Trophoblast cell (in vitro differentiated cells and primary cell): ENCODE data around the gene SMG6.

ENCODE experiments used
- DNase-seq, 2 donors: peaks; one replicate each; pipeline ENCODE4 v3.0.0-alpha.2; 2016
- H2AFZ ChIP-seq: 2 replicates; pipeline ENCODE4 v1.6.1; 2013; ENCODE audit warnings: low read length, moderate library complexity, mild to moderate bottlenecking; ENCODE audit not compliant: insufficient read depth, poor library complexity
- H2AK5ac ChIP-seq: 2 replicates; pipeline ENCODE4 v1.6.1; 2013; ENCODE audit warnings: mild to moderate bottlenecking, low read length
- H2BK120ac ChIP-seq: 2 replicates; pipeline ENCODE4 v1.6.1; 2013; ENCODE audit warnings: low read length, mild to moderate bottlenecking, moderate library complexity; ENCODE audit not compliant: insufficient read depth, poor library complexity
- H2BK12ac ChIP-seq: 2 replicates; pipeline ENCODE4 v1.6.1; 2013; ENCODE audit warnings: mild to moderate bottlenecking, low read length, moderate library complexity
- H2BK5ac ChIP-seq: 2 replicates; pipeline ENCODE4 v1.6.1; 2013; ENCODE audit warnings: low read length, low read depth, moderate library complexity, mild to moderate bottlenecking; ENCODE audit not compliant: poor library complexity
- H3K14ac ChIP-seq: 2 replicates; pipeline ENCODE4 v1.6.1; 2013; ENCODE audit warnings: mild to moderate bottlenecking, low read length
- H3K18ac ChIP-seq: 2 replicates; pipeline ENCODE4 v1.6.1; 2013; ENCODE audit warnings: mild to moderate bottlenecking, low read length
- H3K23ac ChIP-seq: 2 replicates; pipeline ENCODE4 v1.6.1; 2013; ENCODE audit warnings: low read length
- H3K27ac ChIP-seq: 2 replicates; pipeline ENCODE4 v1.5.1; 2013; ENCODE audit warnings: low read depth, mild to moderate bottlenecking, inconsistent platforms, low read length, moderate library complexity
- H3K27me3 ChIP-seq: 2 replicates; pipeline ENCODE4 v1.6.1; 2013; ENCODE audit warnings: inconsistent platforms, mild to moderate bottlenecking, low read length, moderate library complexity; ENCODE audit not compliant: insufficient read depth
- H3K36me3 ChIP-seq, 2 experiments: 1 replicate in 1 of 2; 2 replicates in 1 of 2; pipeline ENCODE4 v1.6.1; 2013; ENCODE audit warnings: low read length in 2 of 2, mild to moderate bottlenecking in 2 of 2, moderate library complexity in 1 of 2; ENCODE audit not compliant: insufficient read depth in 2 of 2, control insufficient read depth in 1 of 2
- H3K4ac ChIP-seq: 2 replicates; pipeline ENCODE4 v1.6.1; 2013; ENCODE audit warnings: low read depth, mild to moderate bottlenecking, low read length, moderate library complexity
- H3K4me1 ChIP-seq, 2 experiments: 1 replicate in 1 of 2; 2 replicates in 1 of 2; pipeline ENCODE4 v1.6.1; 2013; ENCODE audit warnings: low read length in 2 of 2, mild to moderate bottlenecking in 2 of 2, moderate library complexity in 1 of 2; ENCODE audit not compliant: insufficient read depth in 2 of 2, control insufficient read depth in 1 of 2
- H3K4me2 ChIP-seq: 2 replicates; pipeline ENCODE4 v1.6.1; 2013; ENCODE audit warnings: inconsistent platforms, mild to moderate bottlenecking, low read length, moderate library complexity
- H3K4me3 ChIP-seq: 2 replicates; pipeline ENCODE4 v1.5.1; 2013; ENCODE audit warnings: mild to moderate bottlenecking, low read depth, low read length, inconsistent platforms
- H3K79me1 ChIP-seq: one replicate; pipeline ENCODE4 v1.6.1; 2013; ENCODE audit warnings: low read length
- H3K79me2 ChIP-seq: 2 replicates; pipeline ENCODE4 v1.6.1; 2013; ENCODE audit warnings: low read length, mild to moderate bottlenecking; ENCODE audit not compliant: control insufficient read depth, insufficient read depth, poor library complexity
- H3K9ac ChIP-seq: 2 replicates; pipeline ENCODE4 v1.6.1; 2013; ENCODE audit warnings: mild to moderate bottlenecking, low read length
- H3K9me3 ChIP-seq: 2 replicates; pipeline ENCODE4 v1.6.1; 2013; ENCODE audit warnings: low read depth, mild to moderate bottlenecking, control low read depth, inconsistent platforms, low read length; ENCODE audit not compliant: insufficient read depth
- H4K12ac ChIP-seq: 2 replicates; pipeline ENCODE4 v1.6.1; 2013; ENCODE audit warnings: low read depth, mild to moderate bottlenecking, low read length, moderate library complexity
- H4K8ac ChIP-seq: 2 replicates; pipeline ENCODE4 v1.6.1; 2013; ENCODE audit warnings: low read depth, mild to moderate bottlenecking, low read length, moderate library complexity
- H4K91ac ChIP-seq: one replicate; pipeline ENCODE4 v1.6.1; 2013; ENCODE audit warnings: low read depth, mild to moderate bottlenecking, low read length, moderate library complexity
- WGBS: extraction: QIAGEN DNeasy Blood & Tissue Kit; methylation state at CpG from one replicate; pipeline ENCODE4 v1.1.7; 2013; ENCODE audit warnings: missing lambda C conversion rate; ENCODE audit not compliant: insufficient read length, insufficient coverage; ENCODE audit errors: extremely low coverage; 5-methylcytosine and 5-hydroxymethylcytosine counted together

Gene SMG6

GRCh38 chr17:2054512-2055291, 248.9 kb downstream of the SMG6 start, which contains the start of gene HIC1:
HIC1 (plus strand) TSS chr17:2055103; CDS start chr17:2056691, 1,588 bp downstream.
- peak within 1 kb of the TSS; percentile 65 for H3K4me3 ChIP-seq
- H3K36me3 ChIP-seq, result peaks cover 6 to 12% of the 10 kb centered on the region in 2 experiments
- H2BK120ac ChIP-seq, result no peak within 1 kb of the TSS
- peaks cover 69% of the 10 kb centered on the region for H3K27me3 ChIP-seq
- peak within 1 kb of the TSS; percentile 58 for H4K91ac ChIP-seq
- peaks cover 2% of the 10 kb centered on the region for H3K79me2 ChIP-seq
- no peak within 1 kb of the TSS for H4K8ac ChIP-seq
- no peak within 1 kb of the TSS for H2AK5ac ChIP-seq
- peak within 1 kb of the TSS; percentile 47 for H3K14ac ChIP-seq
- no CpG with 5 or more reads among the region's 72 CpGs for WGBS
- no peak within 1 kb of the TSS for H3K27ac ChIP-seq
- H2BK12ac ChIP-seq, result no peak within 1 kb of the TSS
- no peak within 1 kb of the TSS for H2BK5ac ChIP-seq
- H3K79me1 ChIP-seq, result peaks cover 9% of the 10 kb centered on the region
- peak within 1 kb of the TSS; percentile 87 for H3K4me2 ChIP-seq
- H4K12ac ChIP-seq, result no peak within 1 kb of the TSS
- peaks cover 18% of the 10 kb centered on the region for H3K9me3 ChIP-seq
- H3K23ac ChIP-seq, result no peak within 1 kb of the TSS
- peak within 1 kb of the TSS; percentile 25 for H2AFZ ChIP-seq
- H3K9ac ChIP-seq, result no peak within 1 kb of the TSS
- H3K4ac ChIP-seq, result no peak within 1 kb of the TSS
- peak; percentile 78 to 91 for DNase-seq
- peaks cover 33 to 52% of the 10 kb centered on the region in 2 experiments for H3K4me1 ChIP-seq
- H3K18ac ChIP-seq, result no peak within 1 kb of the TSS

GRCh38 chr17:2054262-2054511, 249.4 kb downstream of the SMG6 start:
- no peak overlapping the region for H3K23ac ChIP-seq
- no peak overlapping the region for H3K14ac ChIP-seq
- no peak overlapping the region for H3K4me3 ChIP-seq
- H3K4me2 ChIP-seq, result peak overlapping the region; percentile 53
- H3K18ac ChIP-seq, result no peak overlapping the region
- no peak overlapping the region for H3K9ac ChIP-seq
- H4K8ac ChIP-seq, result no peak overlapping the region
- no peak overlapping the region for H2BK5ac ChIP-seq
- H3K9me3 ChIP-seq, result peaks cover 18% of the 10 kb centered on the region
- no CpG with 5 or more reads among the region's 16 CpGs for WGBS
- H4K91ac ChIP-seq, result no peak overlapping the region
- no peak overlapping the region for H2BK120ac ChIP-seq
- H2AK5ac ChIP-seq, result no peak overlapping the region
- no peak overlapping the region for H2AFZ ChIP-seq
- H3K4me1 ChIP-seq, result peaks cover 33 to 57% of the 10 kb centered on the region in 2 experiments
- peaks cover 66% of the 10 kb centered on the region for H3K27me3 ChIP-seq
- no peak overlapping the region for H3K4ac ChIP-seq
- no peak overlapping the region for H2BK12ac ChIP-seq
- no peak overlapping the region for H4K12ac ChIP-seq
- H3K79me2 ChIP-seq, result peaks cover 2% of the 10 kb centered on the region
- DNase-seq, result no peak
- H3K79me1 ChIP-seq, result peaks cover 9% of the 10 kb centered on the region
- peaks cover 5 to 12% of the 10 kb centered on the region in 2 experiments for H3K36me3 ChIP-seq
- H3K27ac ChIP-seq, result no peak overlapping the region

- Histone ChIP-seq H3K36me3 (peaks cover 4 to 12% of the 10 kb centered on the region in 2 experiments), H3K4me2 (peak overlapping the region; percentile 53), H3K27me3 (peaks cover 63% of the 10 kb centered on the region), H3K23ac (no peak overlapping the region), H3K79me2 (peaks cover 2% of the 10 kb centered on the region), H3K27ac (no peak overlapping the region), H3K79me1 (peaks cover 9% of the 10 kb centered on the region), H2AK5ac (no peak overlapping the region), H4K12ac (no peak overlapping the region), H3K4ac (no peak overlapping the region), H3K4me1 (peaks cover 33 to 53% of the 10 kb centered on the region in 2 experiments), H4K8ac (no peak overlapping the region), H2BK120ac (no peak overlapping the region), H2BK5ac (no peak overlapping the region), H4K91ac (no peak overlapping the region), H2AFZ (peak overlapping the region; percentile 50), H3K4me3 (peak overlapping the region; percentile 34), H2BK12ac (no peak overlapping the region), H3K18ac (no peak overlapping the region), H3K9ac (no peak overlapping the region), H3K9me3 (peaks cover 17% of the 10 kb centered on the region), H3K14ac (no peak overlapping the region)
- peak; percentile 83 to 90 for DNase-seq
- WGBS, result no CpG with 5 or more reads among the region's 84 CpGs
Observed at GRCh38 chr17:2053380-2054261, 250.0 kb downstream of the SMG6 start.

GRCh38 chr17:2051933-2052559, 251.5 kb downstream of the SMG6 start:
- Histone ChIP-seq H2BK120ac (no peak overlapping the region), H3K14ac (no peak overlapping the region), H3K9ac (no peak overlapping the region), H4K91ac (no peak overlapping the region), H3K23ac (no peak overlapping the region), H4K8ac (no peak overlapping the region), H3K79me1 (peaks cover 9% of the 10 kb centered on the region), H4K12ac (no peak overlapping the region), H3K79me2 (peaks cover 2% of the 10 kb centered on the region), H3K4me3 (no peak overlapping the region), H3K4me1 (peaks cover 23 to 40% of the 10 kb centered on the region in 2 experiments), H2AFZ (no peak overlapping the region), H3K27ac (no peak overlapping the region), H3K18ac (no peak overlapping the region), H3K36me3 (no peaks in the 10 kb centered on the region), H3K9me3 (peaks cover 4% of the 10 kb centered on the region), H3K4me2 (no peak overlapping the region), H3K27me3 (peaks cover 47% of the 10 kb centered on the region), H2BK5ac (no peak overlapping the region), H3K4ac (no peak overlapping the region), H2AK5ac (no peak overlapping the region), H2BK12ac (no peak overlapping the region)
- WGBS, result no CpG with 5 or more reads among the region's 14 CpGs
- DNase-seq, result no peak
